GM12872 (cell line): ENCODE results near the gene LBHD2.

Experiments used
- CTCF ChIP-seq: IDR thresholded peaks from 3 replicates; pipeline ENCODE4 v1.5.1; 2011; ENCODE audit warnings: low read depth, mild to moderate bottlenecking, low read length, moderate library complexity; ENCODE audit not compliant: insufficient read depth

LBHD2 gene

GRCh38 chr14:103104654-103105452 is 20.8 kb downstream of the LBHD2 start:
- peak; percentile 97 for TF ChIP-seq CTCF

- peak; percentile 41; the same call in 2 of the 3 replicates for TF ChIP-seq CTCF
These were observed 21.7 kb downstream of the LBHD2 start for GRCh38 chr14:103105580-103106150.

GRCh38 chr14:103107455-103107854 is 23.4 kb downstream of the LBHD2 start:
- TF ChIP-seq CTCF: no peak

GRCh38 chr14:103107941-103108748 is 24.1 kb downstream of the LBHD2 start:
- no peak for TF ChIP-seq CTCF

- TF ChIP-seq CTCF: no peak
These were observed 24.8 kb downstream of the LBHD2 start for GRCh38 chr14:103108749-103109207.

GRCh38 chr14:103109535-103110441 is 25.8 kb downstream of the LBHD2 start:
- TF ChIP-seq CTCF: no peak
